Adrenal gland (tissue), 12 donors: Measurements from ENCODE around the gene THSD4. TPM values are rescaled to one million over a fixed set of nuclear protein-coding genes. Genes with fewer than 3 reads are reported as not detected.

Source experiments
- DNase-seq, 7 donors: peaks; one replicate each; pipeline ENCODE4 v3.0.0-alpha.2; 2019 to 2020
- H3K27ac ChIP-seq, 5 donors: fragments of 200-600 bp; sonication (generic) in 4 of 5; 1 replicate in 3 of 5; 2 replicates in 2 of 5; pipeline versions ENCODE4 v1.5.1 to v1.8.0; 2016 to 2020; ENCODE audit warnings: mild to moderate bottlenecking in 1 of 5
- H3K27me3 ChIP-seq: fragments of 200-600 bp; 2 replicates; pipeline ENCODE4 v1.8.0; 2021
- H3K36me3 ChIP-seq, 2 donors: fragments of 200-600 bp; replicated peaks in 1 of 2; 1 replicate in 1 of 2; 2 replicates in 1 of 2; pipeline versions ENCODE4 v1.5.1 to v1.8.0; 2018 to 2022
- H3K4me1 ChIP-seq, 2 donors: fragments of 200-600 bp; replicated peaks in 1 of 2; 1 replicate in 1 of 2; 2 replicates in 1 of 2; pipeline versions ENCODE4 v1.5.1 to v1.8.0; 2018 to 2021
- H3K4me3 ChIP-seq, 4 donors: fragments of 200-600 bp; sonication (generic) in 3 of 4; one replicate each; pipeline ENCODE4 v1.5.1; 2016 to 2018
- H3K9me3 ChIP-seq, 3 donors: fragments of 200-600 bp; sonication (generic) in 1 of 3; replicated peaks in 1 of 3; 1 replicate in 2 of 3; 2 replicates in 1 of 3; pipeline versions ENCODE4 v1.5.1 to v1.8.0; 2016 to 2021
- CTCF ChIP-seq, 6 experiments: fragments of 450-650 bp in 4 of 6; fragments of 200-600 bp in 2 of 6; sonication (generic) in 1 of 6; IDR thresholded peaks; 1 replicate in 5 of 6; 2 replicates in 1 of 6; pipeline versions ENCODE4 v1.5.1 to v1.8.0; 2016 to 2021; ENCODE audit warnings: antibody characterized with exemption in 6 of 6, mild to moderate bottlenecking in 2 of 6, moderate library complexity in 1 of 6
- POLR2A ChIP-seq, 2 donors: fragments of 450-650 bp; IDR thresholded peaks; one replicate each; pipeline ENCODE4 v1.6.1; 2017; ENCODE audit warnings: antibody characterized with exemption in 2 of 2, mild to moderate bottlenecking in 2 of 2, moderate library complexity in 1 of 2
- WGBS, 4 donors: extraction: QIAGEN DNeasy Blood & Tissue Kit in 2 of 4; methylation state at CpG; one replicate each; pipeline versions ENCODE4 v1.1.5 to v1.1.7; 2013 to 2017; 5-methylcytosine and 5-hydroxymethylcytosine counted together
- intact Hi-C, 2 donors: fragments of 100-400 bp; cut with DNase I; formaldehyde crosslinking; loops; one replicate each; pipeline versions ENCODE4 v1.14.1 to v1.15.0; 2022 to 2023
- polyA plus RNA-seq, 3 donors: library from polyadenylated mRNA; stranded (reverse); fragments of 200-250 nt in 2 of 3; fragments of 350-450 nt in 1 of 3; fragmentation: Illumina TruSeq in 1 of 3; extraction: RNeasy Lipid Tissue Mini Kit (QIAGEN cat#74804) in 1 of 3; gene quantifications; one replicate each; pipeline ENCODE4 v1.2.3, GENCODE V29; 2013 to 2014
- total RNA-seq, 9 donors: library from RNA; depleted of rRNA in 4 of 9; stranded (reverse); fragments of >200 nt in 4 of 9; fragments of 120-200 nt in 1 of 9; fragmentation: NEBNext Ultra II Directional in 1 of 9; extraction: Animal tissue kit (Norgen Biotek cat#: 25700) in 1 of 9; gene quantifications; one replicate each; pipeline versions ENCODE4 v1.1.0 to v1.2.4, GENCODE V29; 2013 to 2023
- donor health status: healthy with polysubstance abuse.
- donor health status: Bipolar disorder and iron deficiency.
- donor health status: DM: yes; HTN: yes; CAD: no.
- donor health status: DM: no; HTN: no; CAD: no.
- donor health status: DM: no; HTN: no; CAD: no.
- donor health status: DM: yes; HTN: yes; CAD: no.

The THSD4 gene
- total and polyA plus RNA-seq, 12 donors, result 5.3 to 53.2 (median 23.2) TPM

- no peak overlapping the region for H3K4me3 ChIP-seq
- no peak overlapping the region for H3K27ac ChIP-seq
- H3K27me3 ChIP-seq, result no peaks in the 10 kb centered on the region
- intact Hi-C loops, result loop anchor here in 1 of 2 donors (5.0 to 10.0 kb wide), 3 partner anchors 205 to 443 kb away; no protein-coding TSS in a partner anchor
- 76 to 85% (median 81%) methylated on average over 8 of the region's 8 CpGs for WGBS, 4 donors
- TF ChIP-seq CTCF (IDR thresholded peaks at IDR 0.05) (no peak), POLR2A (IDR thresholded peaks at IDR 0.05) (no peak)
- peaks cover 3 to 18% of the 10 kb centered on the region in 2 donors for H3K4me1 ChIP-seq
- H3K9me3 ChIP-seq, result no peaks in the 10 kb centered on the region
- DNase-seq, result no peak
- no peaks in the 10 kb centered on the region for H3K36me3 ChIP-seq
Observed at GRCh38 chr15:71447328-71448250, 332.3 kb downstream of the THSD4 start.

GRCh38 chr15:71448688-71449114 is 333.4 kb downstream of the THSD4 start:
- TF ChIP-seq POLR2A (IDR thresholded peaks at IDR 0.05) (no peak), CTCF (IDR thresholded peaks at IDR 0.05) (peak; percentile 77 to 97 (median 93))
- H3K4me3 ChIP-seq, result no peak overlapping the region

GRCh38 chr15:71449363-71449762 is 334.1 kb downstream of the THSD4 start:
- no peak for TF ChIP-seq CTCF (IDR thresholded peaks at IDR 0.05)
- TF ChIP-seq POLR2A (IDR thresholded peaks at IDR 0.05), result no peak
- 66 to 91% (median 86%) methylated on average over 3 of the region's 3 CpGs for WGBS, 4 donors
- no peaks in the 10 kb centered on the region for H3K36me3 ChIP-seq
- no peak overlapping the region for H3K4me3 ChIP-seq
- intact Hi-C loops, result loop anchor here in 1 of 2 donors (5.0 to 10.0 kb wide), 3 partner anchors 203 to 445 kb away; no protein-coding TSS in a partner anchor
- H3K27ac ChIP-seq, result no peak overlapping the region
- no peaks in the 10 kb centered on the region for H3K9me3 ChIP-seq
- no peak for DNase-seq
- H3K27me3 ChIP-seq, result no peaks in the 10 kb centered on the region
- H3K4me1 ChIP-seq, result peaks cover 3 to 10% of the 10 kb centered on the region in 2 donors

More at GRCh38 chr15:71448688-71449114, 333.4 kb downstream of the THSD4 start:
- Histone ChIP-seq H3K9me3 (no peaks in the 10 kb centered on the region), H3K27ac (peak overlapping the region in 1 of 5 donors; percentile 63), H3K36me3 (no peaks in the 10 kb centered on the region), H3K4me1 (peaks cover 3 to 12% of the 10 kb centered on the region in 2 donors), H3K27me3 (no peaks in the 10 kb centered on the region)
- 45 to 51% (median 48%) methylated on average over 2 of the region's 2 CpGs for whole genome bisulfite sequencing, 4 donors
- DNase-seq, result peak; percentile 46 to 81 (median 66)
- intact Hi-C loops, result loop anchor here in 1 of 2 donors (5.0 to 10.0 kb wide), 3 partner anchors 204 to 444 kb away; no protein-coding TSS in a partner anchor

GRCh38 chr15:71449956-71450355 is 334.7 kb downstream of the THSD4 start:
- no peak for DNase-seq
- Histone ChIP-seq H3K36me3 (no peaks in the 10 kb centered on the region), H3K4me1 (peaks cover 3 to 10% of the 10 kb centered on the region in 2 donors), H3K27ac (no peak overlapping the region), H3K27me3 (no peaks in the 10 kb centered on the region), H3K9me3 (no peaks in the 10 kb centered on the region), H3K4me3 (no peak overlapping the region)
- 71 to 77% (median 73%) methylated on average over 5 of the region's 5 CpGs for WGBS, 4 donors
- intact Hi-C loops, result loop anchor here in 1 of 2 donors (5.0 to 10.0 kb wide), 3 partner anchors 202 to 445 kb away; no protein-coding TSS in a partner anchor
- TF ChIP-seq CTCF (IDR thresholded peaks at IDR 0.05) (no peak), POLR2A (IDR thresholded peaks at IDR 0.05) (no peak)
